ENCODE data around the gene ZNF845.

GRCh38 chr19:53365899-53366493, 32.4 kb downstream of the ZNF845 start:
- TF ChIP-seq CTCF (conservative IDR thresholded peaks at IDR 0.05; ENCODE audit: low read depth, low read length) (no peak), EZH2 (IDR thresholded peaks at IDR 0.05; ENCODE audit: borderline replicate concordance, low read depth, low read length, poor library complexity, severe bottlenecking) (no peak)

Measured in A673 (cell line).